Caco-2 (cell line): ENCODE data around the gene POM121. TPM values are rescaled to one million over a fixed set of nuclear protein-coding genes. Genes with fewer than 3 reads are reported as not detected.
A peak's percentile ranks its signal among the peaks of the same experiment; 100 is the strongest.
"Not testable (repeated sequence)": the region's sequence is repeated elsewhere in the genome, so short reads cannot be mapped to it uniquely, and the experiment has no call there.

Experiments
- BruUV-seq: library from RNA; stranded (reverse); fragments of 400-500 nt; replicated peaks from 2 replicates; lab custom pipeline; 2021; lab: Mats Ljungman, UMichigan
- CTCF ChIA-PET: fragments of 300-600 bp; sonication (Branson Sonifier 250); formaldehyde crosslinking; loops from one replicate; lab custom pipeline; 2022; ENCODE audit warnings: antibody characterized with exemption; lab: Charles Lee
- POLR2A ChIA-PET: fragments of 300-600 bp; sonication (Branson Sonifier 250); formaldehyde crosslinking; loops from one replicate; lab custom pipeline; 2022; ENCODE audit warnings: antibody characterized with exemption; lab: Charles Lee
- DNase-seq, 2 experiments: peaks; one replicate each; pipeline versions ENCODE4 v3.0.0 to v3.0.0-alpha.2; 2020 to 2022
- H3K27me3 ChIP-seq: replicated peaks from 2 replicates; pipeline ENCODE4 v1.6.0; 2011; ENCODE audit warnings: low read length; ENCODE audit not compliant: control insufficient read depth, insufficient read depth
- H3K36me3 ChIP-seq: 2 replicates; pipeline ENCODE4 v1.5.1; 2011; ENCODE audit warnings: low read length; ENCODE audit not compliant: control insufficient read depth, insufficient read depth
- H3K4me1 ChIP-seq: fragments of 250-450 bp; sonication (Bioruptor Pico); 2 replicates; pipeline ENCODE4 v1.5.1; 2020; ENCODE audit warnings: mild to moderate bottlenecking
- H3K4me3 ChIP-seq: 2 replicates; pipeline ENCODE4 v1.5.1; 2011; ENCODE audit warnings: low read depth, mild to moderate bottlenecking, control low read depth, low read length
- H3K9me3 ChIP-seq: fragments of 250-450 bp; sonication (Bioruptor Pico); 2 replicates; pipeline ENCODE4 v1.5.1; 2020; ENCODE audit warnings: mild to moderate bottlenecking, moderate library complexity
- H3K27ac Mint-ChIP-seq: one replicate; pipeline ENCODE4 v1.8.0; 2022; ENCODE audit warnings: mixed read lengths; ENCODE audit not compliant: unreplicated experiment
- H3K27me3 Mint-ChIP-seq: one replicate; pipeline ENCODE4 v1.8.0; 2022; ENCODE audit warnings: mixed read lengths; ENCODE audit not compliant: insufficient read depth, unreplicated experiment
- H3K36me3 Mint-ChIP-seq: one replicate; pipeline ENCODE4 v1.8.0; 2022; ENCODE audit warnings: mild to moderate bottlenecking, mixed read lengths; ENCODE audit not compliant: insufficient read depth, unreplicated experiment
- H3K4me1 Mint-ChIP-seq: one replicate; pipeline ENCODE4 v1.8.0; 2022; ENCODE audit warnings: low read depth, mixed read lengths; ENCODE audit not compliant: unreplicated experiment
- H3K4me3 Mint-ChIP-seq: one replicate; pipeline ENCODE4 v1.8.0; 2022; ENCODE audit warnings: mild to moderate bottlenecking, moderate library complexity, mixed read lengths; ENCODE audit not compliant: unreplicated experiment
- H3K9me3 Mint-ChIP-seq: one replicate; pipeline ENCODE4 v1.8.0; 2022; ENCODE audit warnings: mixed read lengths; ENCODE audit not compliant: unreplicated experiment
- intact Hi-C: fragments of 100-400 bp; cut with micrococcal nuclease; formaldehyde crosslinking; loops from one replicate; pipeline ENCODE4 v1.10.0; 2022; ENCODE audit not compliant: unreplicated experiment
- total RNA-seq: library from RNA; stranded (reverse); gene quantifications from 2 replicates; pipeline ENCODE4 v1.2.3, GENCODE V29; 2022

Gene POM121
- total RNA-seq, 1 experiment from 2014 or later: 83.1 TPM

GRCh38 chr7:72963056-72963455 is 38.2 kb downstream of the POM121 start:
- H3K27me3 Mint-ChIP-seq, POLR2A ChIA-PET, BruUV-seq, H3K27me3 ChIP-seq, CTCF ChIA-PET, H3K9me3 ChIP-seq, H3K36me3 Mint-ChIP-seq, H3K36me3 ChIP-seq, H3K27ac Mint-ChIP-seq, H3K4me3 Mint-ChIP-seq, H3K4me3 ChIP-seq, intact Hi-C loops, H3K9me3 Mint-ChIP-seq, H3K4me1 Mint-ChIP-seq, H3K4me1 ChIP-seq: not testable (repeated sequence)
- DNase-seq: peak in 1 of 2 experiments; percentile 12

- BruUV-seq, H3K4me1 Mint-ChIP-seq, H3K27ac Mint-ChIP-seq, H3K27me3 Mint-ChIP-seq, DNase-seq, H3K4me1 ChIP-seq, H3K36me3 Mint-ChIP-seq, H3K36me3 ChIP-seq, POLR2A ChIA-PET, H3K27me3 ChIP-seq, H3K9me3 ChIP-seq, CTCF ChIA-PET, H3K4me3 Mint-ChIP-seq, H3K4me3 ChIP-seq, H3K9me3 Mint-ChIP-seq, intact Hi-C loops: not testable (repeated sequence)
Measured at GRCh38 chr7:72965186-72965975, 40.5 kb downstream of the POM121 start.

- H3K4me1 Mint-ChIP-seq, H3K4me1 ChIP-seq, BruUV-seq, H3K4me3 Mint-ChIP-seq, H3K36me3 ChIP-seq, H3K9me3 Mint-ChIP-seq, intact Hi-C loops, H3K9me3 ChIP-seq, H3K4me3 ChIP-seq, CTCF ChIA-PET, POLR2A ChIA-PET, H3K36me3 Mint-ChIP-seq, H3K27me3 Mint-ChIP-seq, H3K27me3 ChIP-seq, H3K27ac Mint-ChIP-seq: not testable (repeated sequence)
- DNase-seq: peak in 1 of 2 experiments; percentile 33
Measured at GRCh38 chr7:72966892-72967291, 42.0 kb downstream of the POM121 start.

- H3K27me3 Mint-ChIP-seq, intact Hi-C loops, H3K4me1 Mint-ChIP-seq, H3K27ac Mint-ChIP-seq, H3K4me3 ChIP-seq, DNase-seq, BruUV-seq, H3K36me3 Mint-ChIP-seq, H3K36me3 ChIP-seq, H3K9me3 Mint-ChIP-seq, H3K9me3 ChIP-seq, H3K4me1 ChIP-seq, CTCF ChIA-PET, H3K27me3 ChIP-seq, H3K4me3 Mint-ChIP-seq, POLR2A ChIA-PET: not testable (repeated sequence)
Measured at GRCh38 chr7:72968980-72969516, 44.2 kb downstream of the POM121 start, which contains the start of gene TRIM74. TSS of gene TRIM74 (minus strand) at chr7:72969466. CDS start at chr7:72966157, 3,309 bp downstream.

GRCh38 chr7:72969688-72970087 is 44.8 kb downstream of the POM121 start:
- H3K4me3 ChIP-seq, H3K4me3 Mint-ChIP-seq, H3K4me1 ChIP-seq, H3K4me1 Mint-ChIP-seq, H3K27ac Mint-ChIP-seq, intact Hi-C loops, H3K27me3 Mint-ChIP-seq, POLR2A ChIA-PET, H3K9me3 Mint-ChIP-seq, H3K9me3 ChIP-seq, H3K36me3 ChIP-seq, H3K27me3 ChIP-seq, H3K36me3 Mint-ChIP-seq, CTCF ChIA-PET, DNase-seq, BruUV-seq: not testable (repeated sequence)

- H3K4me3 ChIP-seq, H3K9me3 Mint-ChIP-seq, CTCF ChIA-PET, BruUV-seq, H3K36me3 ChIP-seq, H3K4me1 Mint-ChIP-seq, H3K4me1 ChIP-seq, H3K9me3 ChIP-seq, H3K27me3 Mint-ChIP-seq, DNase-seq, intact Hi-C loops, H3K27ac Mint-ChIP-seq, H3K4me3 Mint-ChIP-seq, POLR2A ChIA-PET, H3K36me3 Mint-ChIP-seq, H3K27me3 ChIP-seq: not testable (repeated sequence)
Measured at GRCh38 chr7:72971505-72971904, 46.6 kb downstream of the POM121 start.

- H3K27me3 Mint-ChIP-seq, H3K4me1 Mint-ChIP-seq, H3K4me1 ChIP-seq, H3K4me3 ChIP-seq, H3K27me3 ChIP-seq, H3K9me3 ChIP-seq, H3K9me3 Mint-ChIP-seq, H3K4me3 Mint-ChIP-seq, POLR2A ChIA-PET, H3K36me3 ChIP-seq, H3K36me3 Mint-ChIP-seq, H3K27ac Mint-ChIP-seq, BruUV-seq, CTCF ChIA-PET, intact Hi-C loops: not testable (repeated sequence)
- peak in 1 of 2 experiments; percentile 16 for DNase-seq
Measured at GRCh38 chr7:72974781-72975180, 49.9 kb downstream of the POM121 start.
